SU-DHL-6 (cell line): ENCODE measurements around the gene ATP13A4.

ENCODE experiments used
- H2AFZ ChIP-seq: fragments of 200-600 bp; sonication (generic); 2 replicates; pipeline ENCODE4 v1.6.1; 2014; ENCODE audit warnings: low read depth, mild to moderate bottlenecking, moderate library complexity, mixed read lengths, antibody characterized with exemption, low read length; ENCODE audit not compliant: severe bottlenecking
- H3F3A ChIP-seq: fragments of 200-600 bp; shearing (Covaris generic); 2 replicates; pipeline ENCODE4 v1.6.0; 2016; ENCODE audit warnings: antibody characterized with exemption, mild to moderate bottlenecking; ENCODE audit not compliant: insufficient read depth
- H3K27ac ChIP-seq: fragments of 200-600 bp; sonication (generic); 2 replicates; pipeline ENCODE4 v1.5.1; 2016; ENCODE audit warnings: low read depth, mild to moderate bottlenecking, low read length, moderate library complexity, mixed read lengths
- H3K27me3 ChIP-seq: fragments of 200-600 bp; sonication (generic), shearing (Covaris generic); 2 replicates; pipeline ENCODE4 v1.6.0; 2014; ENCODE audit warnings: mild to moderate bottlenecking, low read length
- H3K36me3 ChIP-seq: fragments of 200-600 bp; sonication (generic); 2 replicates; pipeline ENCODE4 v1.6.1; 2014; ENCODE audit warnings: mild to moderate bottlenecking, low read length, mixed read lengths
- H3K4me2 ChIP-seq: fragments of 300-600, 200-600 bp; shearing (Covaris generic), sonication (generic); 2 replicates; pipeline ENCODE4 v1.6.0; 2014; ENCODE audit warnings: low read length, low read depth, mild to moderate bottlenecking; ENCODE audit not compliant: poor library complexity, severe bottlenecking
- H3K4me3 ChIP-seq: fragments of 200-600 bp; sonication (generic); 2 replicates; pipeline ENCODE4 v1.5.1; 2014; ENCODE audit warnings: antibody characterized with exemption, low read length, mild to moderate bottlenecking, mixed read lengths; ENCODE audit not compliant: insufficient read depth, poor library complexity, severe bottlenecking
- H3K79me2 ChIP-seq: fragments of 200-600 bp; sonication (generic); 2 replicates; pipeline ENCODE4 v1.6.1; 2014; ENCODE audit warnings: mild to moderate bottlenecking, low read length, moderate library complexity; ENCODE audit not compliant: insufficient read depth
- H3K9ac ChIP-seq: fragments of 200-600 bp; sonication (generic); 2 replicates; pipeline ENCODE4 v1.7.0; 2014; ENCODE audit warnings: mild to moderate bottlenecking, low read length
- H3K9me2 ChIP-seq: fragments of 200-600 bp; sonication (generic); replicated peaks from 2 replicates; pipeline ENCODE4 v1.6.1; 2014; ENCODE audit warnings: low read length; ENCODE audit not compliant: insufficient read depth
- H3K9me3 ChIP-seq: fragments of 200-600 bp; sonication (generic); 2 replicates; pipeline ENCODE4 v1.6.1; 2014; ENCODE audit warnings: low read length, mixed read lengths; ENCODE audit not compliant: insufficient read depth
- H4K20me1 ChIP-seq: fragments of 200-600 bp; sonication (generic); 2 replicates; pipeline ENCODE4 v1.6.1; 2014; ENCODE audit warnings: low read depth, mild to moderate bottlenecking, antibody characterized with exemption, low read length, moderate library complexity, mixed read lengths
- CTCF ChIP-seq: fragments of 200-600 bp; sonication (generic); IDR thresholded peaks from one replicate; pipeline ENCODE4 v1.5.1; 2017; ENCODE audit warnings: antibody characterized with exemption, mild to moderate bottlenecking, low read length, moderate library complexity; ENCODE audit not compliant: insufficient read depth, poor library complexity, severe bottlenecking
- EZH2phosphoT487 ChIP-seq: fragments of 200-600 bp; sonication (generic), shearing (Covaris generic); conservative IDR thresholded peaks from 2 replicates; pipeline ENCODE4 v1.6.1; 2018; ENCODE audit warnings: mild to moderate bottlenecking, antibody characterized with exemption, low read length, moderate library complexity, mixed read lengths

The ATP13A4 gene

GRCh38 chr3:193574488-193575070 lies 19.9 kb upstream of the ATP13A4 start:
- TF ChIP-seq CTCF: no peak
- no peak for TF ChIP-seq EZH2phosphoT487
- H3K9me2 ChIP-seq: no peaks in the 10 kb centered on the region

GRCh38 chr3:193573403-193574191 lies 18.9 kb upstream of the ATP13A4 start:
- Histone ChIP-seq H3K9me3 (no peaks in the 10 kb centered on the region), H3K4me3 (no peak overlapping the region), H3K27ac (no peak overlapping the region), H2AFZ (no peak overlapping the region), H3K4me2 (no peak overlapping the region), H3K79me2 (no peaks in the 10 kb centered on the region), H3K36me3 (no peaks in the 10 kb centered on the region), H3K9ac (no peak overlapping the region), H3K27me3 (no peaks in the 10 kb centered on the region), H4K20me1 (no peaks in the 10 kb centered on the region), H3K9me2 (no peaks in the 10 kb centered on the region), H3F3A (no peaks in the 10 kb centered on the region)
- TF ChIP-seq CTCF (no peak), EZH2phosphoT487 (no peak)

More at GRCh38 chr3:193574488-193575070, 19.9 kb upstream of the ATP13A4 start:
- Histone ChIP-seq H3K36me3 (no peaks in the 10 kb centered on the region), H3F3A (no peaks in the 10 kb centered on the region), H3K4me2 (no peak overlapping the region), H3K27ac (no peak overlapping the region), H4K20me1 (no peaks in the 10 kb centered on the region), H3K27me3 (no peaks in the 10 kb centered on the region), H3K4me3 (no peak overlapping the region), H3K9ac (no peak overlapping the region), H3K9me3 (no peaks in the 10 kb centered on the region), H3K79me2 (no peaks in the 10 kb centered on the region), H2AFZ (no peak overlapping the region)

GRCh38 chr3:193572426-193572908 lies 17.8 kb upstream of the ATP13A4 start:
- TF ChIP-seq CTCF (peak; percentile 70), EZH2phosphoT487 (no peak)
- H3K27me3 ChIP-seq: no peaks in the 10 kb centered on the region
- no peaks in the 10 kb centered on the region for H3K9me3 ChIP-seq
- H3K36me3 ChIP-seq: no peaks in the 10 kb centered on the region
- no peaks in the 10 kb centered on the region for H3K79me2 ChIP-seq
- no peak overlapping the region for H3K9ac ChIP-seq
- H3K27ac ChIP-seq: no peak overlapping the region
- no peak overlapping the region for H2AFZ ChIP-seq
- H3K4me3 ChIP-seq: no peak overlapping the region
- H4K20me1 ChIP-seq: no peaks in the 10 kb centered on the region
- H3K9me2 ChIP-seq: no peaks in the 10 kb centered on the region
- H3K4me2 ChIP-seq: no peak overlapping the region
- H3F3A ChIP-seq: no peaks in the 10 kb centered on the region
